HFF-Myc (cell line): ENCODE results near the gene FBXW9.
A peak's percentile ranks its signal among the peaks of the same experiment; 100 is the strongest.
"Not testable (repeated sequence)": the region's sequence is repeated elsewhere in the genome, so short reads cannot be mapped to it uniquely, and the experiment has no call there.

Experiments used
- DNase-seq: peaks from one replicate; pipeline ENCODE4 v3.0.0-alpha.2; 2011; ENCODE audit warnings: low read depth; ENCODE audit errors: extremely low read depth
- H3K4me3 ChIP-seq: replicated peaks from 2 replicates; pipeline ENCODE4 v1.5.1; 2011; ENCODE audit warnings: low read depth, mild to moderate bottlenecking, control low read depth, low read length
- TF ChIP-seq, protein P1 (sequence below): IDR thresholded peaks from 2 replicates; pipeline ENCODE4 v1.5.1; 2012; ENCODE audit warnings: mild to moderate bottlenecking, low read depth, low read length, control low read depth; ENCODE audit errors: missing control alignments

Gene FBXW9

GRCh38 chr19:12731337-12731736 is 34.9 kb upstream of the FBXW9 start:
- no peak overlapping the region for H3K4me3 ChIP-seq
- TF ChIP-seq, protein P1, sequence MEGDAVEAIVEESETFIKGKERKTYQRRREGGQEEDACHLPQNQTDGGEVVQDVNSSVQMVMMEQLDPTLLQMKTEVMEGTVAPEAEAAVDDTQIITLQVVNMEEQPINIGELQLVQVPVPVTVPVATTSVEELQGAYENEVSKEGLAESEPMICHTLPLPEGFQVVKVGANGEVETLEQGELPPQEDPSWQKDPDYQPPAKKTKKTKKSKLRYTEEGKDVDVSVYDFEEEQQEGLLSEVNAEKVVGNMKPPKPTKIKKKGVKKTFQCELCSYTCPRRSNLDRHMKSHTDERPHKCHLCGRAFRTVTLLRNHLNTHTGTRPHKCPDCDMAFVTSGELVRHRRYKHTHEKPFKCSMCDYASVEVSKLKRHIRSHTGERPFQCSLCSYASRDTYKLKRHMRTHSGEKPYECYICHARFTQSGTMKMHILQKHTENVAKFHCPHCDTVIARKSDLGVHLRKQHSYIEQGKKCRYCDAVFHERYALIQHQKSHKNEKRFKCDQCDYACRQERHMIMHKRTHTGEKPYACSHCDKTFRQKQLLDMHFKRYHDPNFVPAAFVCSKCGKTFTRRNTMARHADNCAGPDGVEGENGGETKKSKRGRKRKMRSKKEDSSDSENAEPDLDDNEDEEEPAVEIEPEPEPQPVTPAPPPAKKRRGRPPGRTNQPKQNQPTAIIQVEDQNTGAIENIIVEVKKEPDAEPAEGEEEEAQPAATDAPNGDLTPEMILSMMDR: no peak
- no peak for DNase-seq

- H3K4me3 ChIP-seq: no peak overlapping the region
- no peak for DNase-seq
- TF ChIP-seq, protein P1: no peak
Observed at GRCh38 chr19:12730064-12730463, 33.6 kb upstream of the FBXW9 start.

DNA sequence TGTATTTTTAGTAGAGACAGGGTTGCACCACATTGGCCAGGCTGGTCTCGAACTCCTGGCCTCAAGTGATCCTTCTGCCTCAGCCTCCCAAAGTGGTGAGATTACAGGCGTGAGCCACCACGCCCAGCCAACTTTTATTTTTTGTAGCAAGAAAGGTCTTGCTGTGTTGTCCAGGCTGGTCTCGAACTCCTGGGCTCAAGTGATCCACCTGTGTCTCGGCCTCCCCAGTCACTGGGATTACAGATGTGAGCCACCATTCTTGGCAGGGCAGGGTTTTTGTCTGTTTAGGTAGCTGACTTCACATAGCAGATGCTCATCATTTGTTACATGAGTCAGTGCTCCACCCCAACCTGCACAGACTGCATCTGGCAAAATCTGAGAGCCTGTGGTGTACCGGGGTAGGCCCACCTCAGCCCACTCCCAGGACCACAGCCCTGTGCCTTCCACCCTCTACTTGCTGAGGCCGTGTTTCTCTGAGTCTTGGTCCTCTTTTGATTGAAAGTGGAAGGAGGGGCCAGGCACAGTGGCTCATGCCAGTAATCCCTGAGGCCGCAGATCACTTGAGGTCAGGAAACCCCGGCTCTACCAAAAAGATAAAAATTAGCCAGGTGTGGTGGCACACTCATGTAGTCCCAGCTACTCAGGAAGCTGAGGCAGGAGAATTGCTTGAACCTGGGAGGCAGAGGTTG is 31.5 kb upstream of the FBXW9 start:
- DNase-seq: no peak
- no peak overlapping the region for H3K4me3 ChIP-seq
- TF ChIP-seq, protein P1: no peak

- DNase-seq: no peak
- TF ChIP-seq, protein P1: no peak
- H3K4me3 ChIP-seq: no peak overlapping the region
Observed at GRCh38 chr19:12726988-12727316, 30.5 kb upstream of the FBXW9 start.

DNA sequence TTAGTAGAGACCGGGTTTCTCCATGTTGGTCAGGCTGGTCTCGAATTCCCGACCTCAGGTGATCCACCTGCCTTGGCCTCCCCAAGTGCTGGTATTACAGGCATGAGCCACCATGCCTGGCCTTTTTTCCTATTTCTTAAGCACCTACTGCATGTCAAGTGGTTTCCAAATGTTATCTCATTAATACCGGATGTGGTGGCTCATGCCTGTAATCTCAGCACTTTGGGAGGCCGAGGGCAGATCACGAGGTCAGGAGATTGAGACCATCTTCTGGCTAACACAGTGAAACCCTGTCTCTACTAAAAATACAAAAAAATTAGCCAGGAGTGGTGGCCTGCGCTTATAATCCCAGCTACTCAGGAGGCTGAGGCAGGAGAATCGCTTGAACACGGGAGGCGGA is 29.2 kb upstream of the FBXW9 start:
- not testable (repeated sequence) for DNase-seq, H3K4me3 ChIP-seq

DNA sequence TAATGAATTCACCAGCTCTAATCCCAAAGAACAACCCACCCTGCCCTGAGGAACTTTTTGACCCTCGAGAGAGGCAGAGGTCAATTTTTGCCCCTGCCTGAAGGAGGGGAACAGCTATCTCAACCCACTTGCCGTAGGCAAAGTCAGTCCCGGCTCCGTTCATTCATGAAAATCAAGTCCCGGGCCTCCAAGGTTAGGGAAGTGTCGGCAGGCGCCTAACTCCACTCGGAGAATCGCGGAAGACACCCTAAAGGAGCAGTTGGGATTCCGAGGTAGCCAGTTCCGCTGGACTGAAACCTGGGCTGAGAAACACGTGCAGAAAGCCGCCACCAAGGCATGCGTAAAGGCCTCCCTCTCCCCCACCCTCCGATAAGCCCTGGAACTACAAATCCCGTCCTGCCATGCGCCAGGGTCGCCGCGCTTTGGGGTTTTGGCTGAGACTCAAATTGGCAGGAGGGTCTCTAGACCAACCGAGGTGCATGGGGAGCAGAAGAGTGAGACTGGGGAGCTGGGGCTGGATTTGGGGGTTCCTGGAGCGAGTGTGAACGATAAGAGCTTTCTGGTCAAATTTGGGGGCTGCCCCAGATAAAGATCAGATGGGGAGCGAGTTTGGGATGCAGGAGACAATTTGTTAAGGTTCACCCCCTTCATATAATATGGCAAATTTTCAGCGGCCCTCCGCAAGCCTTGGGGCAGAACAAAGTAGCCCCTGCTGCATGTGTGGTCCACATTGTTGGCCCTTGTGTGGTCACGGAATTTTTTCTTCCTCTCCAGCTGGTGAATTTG is 27.4 kb upstream of the FBXW9 start, which contains the start of gene TNPO2:
TNPO2 (minus strand) TSS at position 292 of the 786 bp plus-strand sequence. CDS start 2,955 bp downstream, outside the sequence.
- DNase-seq: peak; percentile 51
- TF ChIP-seq, protein P1: no peak
- H3K4me3 ChIP-seq: peak within 1 kb of the TSS; percentile 74

GRCh38 chr19:12723381-12723640 is 26.9 kb upstream of the FBXW9 start:
- no peak for DNase-seq
- TF ChIP-seq, protein P1: no peak

More at GRCh38 chr19:12723381-12723640, 26.9 kb upstream of the FBXW9 start:
- peak overlapping the region; percentile 74 for H3K4me3 ChIP-seq
